GM23248 (cell line): ENCODE data around the gene GPR3. TPM values are rescaled to one million over a fixed set of nuclear protein-coding genes. Genes with fewer than 3 reads are reported as not detected.

Source experiments
- DNase-seq: peaks from one replicate; pipeline ENCODE4 v3.0.0-alpha.2; 2015
- H2AFZ ChIP-seq: fragments of 200-600 bp; sonication (generic); 2 replicates; pipeline ENCODE4 v1.6.1; 2016; ENCODE audit warnings: antibody characterized with exemption
- H3F3A ChIP-seq: fragments of 200-600 bp; sonication (generic); 2 replicates; pipeline ENCODE4 v1.6.1; 2016; ENCODE audit warnings: mild to moderate bottlenecking, antibody characterized with exemption, mixed run types; ENCODE audit not compliant: insufficient read depth
- H3K27ac ChIP-seq: fragments of 200-600 bp; sonication (generic); 2 replicates; pipeline ENCODE4 v1.5.1; 2016; ENCODE audit warnings: mild to moderate bottlenecking
- H3K27me3 ChIP-seq: fragments of 200-600 bp; sonication (generic); replicated peaks from 2 replicates; pipeline ENCODE4 v1.6.1; 2016; ENCODE audit warnings: mild to moderate bottlenecking; ENCODE audit not compliant: insufficient read depth
- H3K36me3 ChIP-seq: fragments of 200-600 bp; sonication (generic); 2 replicates; pipeline ENCODE4 v1.6.1; 2016; ENCODE audit warnings: low read depth, mild to moderate bottlenecking
- H3K4me1 ChIP-seq: fragments of 200-600 bp; sonication (generic); 2 replicates; pipeline ENCODE4 v1.6.1; 2016; ENCODE audit warnings: mild to moderate bottlenecking; ENCODE audit not compliant: insufficient read depth
- H3K4me2 ChIP-seq: fragments of 200-600 bp; sonication (generic); one replicate; pipeline ENCODE4 v1.6.1; 2016; ENCODE audit warnings: mild to moderate bottlenecking; ENCODE audit not compliant: unreplicated experiment
- H3K4me3 ChIP-seq: fragments of 200-600 bp; sonication (generic); 2 replicates; pipeline ENCODE4 v1.5.1; 2016; ENCODE audit warnings: mild to moderate bottlenecking
- H3K79me2 ChIP-seq: fragments of 200-600 bp; sonication (generic); 2 replicates; pipeline ENCODE4 v1.6.1; 2016; ENCODE audit warnings: mild to moderate bottlenecking; ENCODE audit not compliant: insufficient read depth
- H3K9ac ChIP-seq: fragments of 200-600 bp; sonication (generic); 2 replicates; pipeline ENCODE4 v1.6.1; 2016; ENCODE audit warnings: mild to moderate bottlenecking
- H3K9me2 ChIP-seq: fragments of 200-600 bp; sonication (generic); 2 replicates; pipeline ENCODE4 v1.6.1; 2016; ENCODE audit warnings: mixed run types, mild to moderate bottlenecking, moderate library complexity; ENCODE audit not compliant: insufficient read depth
- H3K9me3 ChIP-seq: fragments of 200-600 bp; sonication (generic); one replicate; pipeline ENCODE4 v1.6.1; 2017; ENCODE audit warnings: low read depth
- H4K20me1 ChIP-seq: fragments of 200-600 bp; sonication (generic); 2 replicates; pipeline ENCODE4 v1.6.0; 2016; ENCODE audit not compliant: insufficient read depth
- EZH2 ChIP-seq: fragments of 200-600 bp; sonication (generic); IDR thresholded peaks from 2 replicates; pipeline ENCODE4 v1.6.1; 2018; ENCODE audit warnings: antibody characterized with exemption, mild to moderate bottlenecking; ENCODE audit not compliant: insufficient read depth, poor library complexity, severe bottlenecking
- EZH2phosphoT487 ChIP-seq: fragments of 200-600 bp; sonication (generic); IDR thresholded peaks from 2 replicates; pipeline ENCODE4 v1.6.1; 2018; ENCODE audit warnings: antibody characterized with exemption, moderate library complexity, mild to moderate bottlenecking, low read depth; ENCODE audit not compliant: insufficient read depth
- WGBS, 2 experiments: methylation state at CpG; one replicate each; pipeline ENCODE4 v1.1.6; 2015 to 2017; ENCODE audit warnings: low lambda C conversion rate in 2 of 2, low coverage in 1 of 2; ENCODE audit errors: missing lambda C conversion rate in 2 of 2; 5-methylcytosine and 5-hydroxymethylcytosine counted together
- in situ Hi-C: fragments of 300-500 bp; cut with MboI; formaldehyde crosslinking; loops from 2 replicates; pipeline ENCODE4 v1.15.0; 2020
- polyA plus RNA-seq: library from polyadenylated mRNA; unstranded; fragments of >200 nt; fragmentation: Nextera tagmentation; extraction: Ambion mirVana; gene quantifications from 2 replicates; pipeline ENCODE4 v1.2.1, GENCODE V29; 2016
- total RNA-seq: library from RNA; depleted of rRNA; stranded (reverse); fragments of >200 nt; shearing (Covaris generic); gene quantifications from 2 replicates; pipeline ENCODE4 v1.2.3, GENCODE V29; 2014

Gene GPR3
- total and polyA plus RNA-seq, 2 experiments from 2014 or later = 0.32 to 1.8 TPM

- H3K79me2 ChIP-seq = no peaks in the 10 kb centered on the region
- no peaks in the 10 kb centered on the region for H3K9me3 ChIP-seq
- in situ Hi-C loops = no loop called here
- peaks cover 5% of the 10 kb centered on the region; the same call in 1 of the 2 replicates for H3K36me3 ChIP-seq
- no peaks in the 10 kb centered on the region for H3K9me2 ChIP-seq
- H3K27ac ChIP-seq = no peak overlapping the region
- no peaks in the 10 kb centered on the region for H3K4me1 ChIP-seq
- no peaks in the 10 kb centered on the region for H3K27me3 ChIP-seq
- WGBS, 2 experiments = 94 to 95% methylated on average over 20 to 21 of the region's 21 CpGs
- no peak for DNase-seq
- H3F3A ChIP-seq = no peaks in the 10 kb centered on the region
- H3K4me2 ChIP-seq = no peak overlapping the region
- no peak for TF ChIP-seq EZH2
- TF ChIP-seq EZH2phosphoT487 = no peak
- no peaks in the 10 kb centered on the region for H4K20me1 ChIP-seq
- no peak overlapping the region for H2AFZ ChIP-seq
- H3K9ac ChIP-seq = no peak overlapping the region
- no peak overlapping the region for H3K4me3 ChIP-seq
These were observed 34.1 kb upstream of the GPR3 start for GRCh38 chr1:27358038-27358927.

- Histone ChIP-seq H3K4me1 (no peaks in the 10 kb centered on the region), H3K27ac (no peak overlapping the region), H3K4me2 (no peak overlapping the region), H2AFZ (no peak overlapping the region), H3K9ac (no peak overlapping the region), H3K9me3 (no peaks in the 10 kb centered on the region), H3K79me2 (0 out of 2 replicates have a peak, but pooled peaks cover 3% of the 10 kb centered on the region), H3F3A (no peaks in the 10 kb centered on the region), H3K4me3 (no peak overlapping the region), H3K36me3 (peaks cover 5% of the 10 kb centered on the region; the same call in 1 of the 2 replicates), H3K27me3 (no peaks in the 10 kb centered on the region), H3K9me2 (no peaks in the 10 kb centered on the region), H4K20me1 (no peaks in the 10 kb centered on the region)
- TF ChIP-seq EZH2phosphoT487 = no peak
- TF ChIP-seq EZH2 = no peak
- DNase-seq = no peak
- in situ Hi-C loops = no loop called here
- WGBS, 2 experiments = 97 to 100% methylated on average over 5 of the region's 5 CpGs
These were observed 33.5 kb upstream of the GPR3 start for GRCh38 chr1:27358928-27359313.

DNA sequence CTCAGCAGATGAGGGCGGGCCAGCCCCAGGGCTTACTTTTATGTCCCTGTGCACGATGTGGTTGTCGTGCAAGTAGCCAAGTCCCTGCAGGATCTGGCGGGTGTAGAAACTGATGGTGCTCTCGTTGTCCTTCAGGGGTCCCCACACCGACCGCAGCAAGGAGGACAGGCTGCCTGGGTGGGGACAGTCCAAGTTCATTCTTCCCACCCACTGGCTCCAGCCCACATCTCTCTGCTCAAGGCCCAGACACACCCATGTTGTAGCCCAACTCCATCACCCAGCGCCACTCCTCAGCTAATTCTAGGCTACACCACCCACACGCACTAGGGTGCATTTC, 32.6 kb upstream of the GPR3 start:
- H3K9me3 ChIP-seq = no peaks in the 10 kb centered on the region
- no peak overlapping the region for H3K4me2 ChIP-seq
- DNase-seq = no peak
- TF ChIP-seq EZH2phosphoT487 (no peak), EZH2 (no peak)
- H3K9me2 ChIP-seq = no peaks in the 10 kb centered on the region
- no peak overlapping the region for H2AFZ ChIP-seq
- H3K4me3 ChIP-seq = no peak overlapping the region
- H4K20me1 ChIP-seq = no peaks in the 10 kb centered on the region
- H3K27ac ChIP-seq = no peak overlapping the region
- WGBS, 2 experiments = 83 to 84% methylated on average over 9 of the region's 9 CpGs
- H3K79me2 ChIP-seq = peaks cover 11% of the 10 kb centered on the region
- H3K27me3 ChIP-seq = no peaks in the 10 kb centered on the region
- no peaks in the 10 kb centered on the region for H3F3A ChIP-seq
- in situ Hi-C loops = no loop called here
- H3K36me3 ChIP-seq = peaks cover 5% of the 10 kb centered on the region; the same call in 1 of the 2 replicates
- H3K4me1 ChIP-seq = peaks cover 3% of the 10 kb centered on the region; the same call in 1 of the 2 replicates
- no peak overlapping the region for H3K9ac ChIP-seq

GRCh38 chr1:27360159-27361043, 32.0 kb upstream of the GPR3 start:
- Histone ChIP-seq H2AFZ (no peak overlapping the region), H4K20me1 (no peaks in the 10 kb centered on the region), H3F3A (no peaks in the 10 kb centered on the region), H3K9me2 (no peaks in the 10 kb centered on the region), H3K27me3 (no peaks in the 10 kb centered on the region), H3K36me3 (peaks cover 5% of the 10 kb centered on the region; the same call in 1 of the 2 replicates), H3K27ac (no peak overlapping the region), H3K9me3 (no peaks in the 10 kb centered on the region), H3K4me2 (no peak overlapping the region), H3K9ac (no peak overlapping the region), H3K79me2 (peaks cover 15% of the 10 kb centered on the region), H3K4me3 (no peak overlapping the region), H3K4me1 (peaks cover 7% of the 10 kb centered on the region; the same call in 1 of the 2 replicates)
- DNase-seq = no peak
- 79 to 94% methylated on average over 20 to 71 of the region's 71 CpGs for WGBS, 2 experiments
- no peak for TF ChIP-seq EZH2phosphoT487
- TF ChIP-seq EZH2 = no peak
- in situ Hi-C loops = no loop called here
